Measurements from ENCODE around the gene SLC22A23.

GRCh38 chr6:3306848-3307247 lies 150.0 kb downstream of the SLC22A23 start:
- TF ChIP-seq CTCF (IDR thresholded peaks at IDR 0.05; ENCODE audit: low read depth, low read length, poor library complexity, severe bottlenecking) (no peak), EZH2phosphoT487 (IDR thresholded peaks at IDR 0.05; ENCODE audit: borderline replicate concordance, low read length) (no peak)

Measured in DOHH2 (cell line).